Right lobe of liver (tissue), 4 donors: ENCODE data around the gene SAMD4A.

Experiments used
- POLR2A ChIP-seq: fragments of 450-650 bp; IDR thresholded peaks from one replicate; pipeline ENCODE4 v1.6.1; 2017; ENCODE audit warnings: antibody characterized with exemption, mild to moderate bottlenecking
- TF ChIP-seq, protein P1 (sequence below), 4 donors: fragments of 200-600 bp in 3 of 4; fragments of 450-650 bp in 1 of 4; IDR thresholded peaks; one replicate each; pipeline versions ENCODE4 v1.5.1 to v1.8.0; 2016 to 2022; ENCODE audit warnings: antibody characterized with exemption in 4 of 4, mild to moderate bottlenecking in 2 of 4
- donor health status: DM: no; HTN: no; CAD: no.
- donor health status: DM: no; HTN: no; CAD: no.
- donor health status: DM: no; HTN: yes; CAD: no.

DNA sequence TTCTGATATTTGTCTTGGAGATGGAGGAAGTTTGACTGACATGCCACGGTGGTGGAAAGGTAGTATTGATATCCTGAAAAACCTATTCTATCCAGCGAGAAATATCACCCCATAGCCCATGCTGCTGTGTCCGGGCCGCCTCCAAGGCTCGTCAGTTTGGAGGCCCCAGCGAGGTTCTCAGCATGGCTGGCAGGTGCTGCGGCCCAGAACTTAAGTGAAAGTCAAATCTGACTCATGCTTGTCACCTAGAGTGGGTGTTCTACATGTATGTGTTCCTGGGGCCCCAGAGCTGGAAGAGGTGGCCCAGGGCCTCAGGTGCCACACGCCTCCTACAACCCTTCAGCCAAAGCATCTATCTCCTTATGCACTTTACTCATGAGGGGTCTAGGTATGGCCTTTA lies 242.8 kb downstream of the SAMD4A start:
- TF ChIP-seq, protein P1, sequence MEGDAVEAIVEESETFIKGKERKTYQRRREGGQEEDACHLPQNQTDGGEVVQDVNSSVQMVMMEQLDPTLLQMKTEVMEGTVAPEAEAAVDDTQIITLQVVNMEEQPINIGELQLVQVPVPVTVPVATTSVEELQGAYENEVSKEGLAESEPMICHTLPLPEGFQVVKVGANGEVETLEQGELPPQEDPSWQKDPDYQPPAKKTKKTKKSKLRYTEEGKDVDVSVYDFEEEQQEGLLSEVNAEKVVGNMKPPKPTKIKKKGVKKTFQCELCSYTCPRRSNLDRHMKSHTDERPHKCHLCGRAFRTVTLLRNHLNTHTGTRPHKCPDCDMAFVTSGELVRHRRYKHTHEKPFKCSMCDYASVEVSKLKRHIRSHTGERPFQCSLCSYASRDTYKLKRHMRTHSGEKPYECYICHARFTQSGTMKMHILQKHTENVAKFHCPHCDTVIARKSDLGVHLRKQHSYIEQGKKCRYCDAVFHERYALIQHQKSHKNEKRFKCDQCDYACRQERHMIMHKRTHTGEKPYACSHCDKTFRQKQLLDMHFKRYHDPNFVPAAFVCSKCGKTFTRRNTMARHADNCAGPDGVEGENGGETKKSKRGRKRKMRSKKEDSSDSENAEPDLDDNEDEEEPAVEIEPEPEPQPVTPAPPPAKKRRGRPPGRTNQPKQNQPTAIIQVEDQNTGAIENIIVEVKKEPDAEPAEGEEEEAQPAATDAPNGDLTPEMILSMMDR (IDR thresholded peaks at IDR 0.05) = no peak
- TF ChIP-seq POLR2A = no peak
